Measurements from ENCODE around the gene MAEA. TPM values are rescaled to one million over a fixed set of nuclear protein-coding genes. Genes with fewer than 3 reads are reported as not detected.

Gene MAEA
- total RNA-seq, 1 donor = 54.8 TPM

- no peak overlapping the region for H3K4me3 ChIP-seq (ENCODE audit: low read depth, low read length)
- TF ChIP-seq CTCF (IDR thresholded peaks at IDR 0.05; ENCODE audit: insufficient read depth, low read length) = no peak
- no peak for DNase-seq (ENCODE audit: low read depth)
Measured at GRCh38 chr4:1357356-1358248, 67.9 kb downstream of the MAEA start.

GRCh38 chr4:1358421-1359143 is 68.9 kb downstream of the MAEA start:
- no peak for TF ChIP-seq CTCF (IDR thresholded peaks at IDR 0.05; ENCODE audit: insufficient read depth, low read length)
- H3K4me3 ChIP-seq (ENCODE audit: low read depth, low read length) = no peak overlapping the region
- DNase-seq (ENCODE audit: low read depth) = no peak

GRCh38 chr4:1359144-1359501 is 69.4 kb downstream of the MAEA start:
- no peak overlapping the region for H3K4me3 ChIP-seq (ENCODE audit: low read depth, low read length)
- DNase-seq (ENCODE audit: low read depth) = no peak
- no peak for TF ChIP-seq CTCF (IDR thresholded peaks at IDR 0.05; ENCODE audit: insufficient read depth, low read length)

GRCh38 chr4:1359976-1360375 is 70.3 kb downstream of the MAEA start:
- TF ChIP-seq CTCF (IDR thresholded peaks at IDR 0.05; ENCODE audit: insufficient read depth, low read length) = no peak
- no peak for DNase-seq (ENCODE audit: low read depth)
- H3K4me3 ChIP-seq (ENCODE audit: low read depth, low read length) = no peak overlapping the region

GRCh38 chr4:1360423-1361283 is 71.0 kb downstream of the MAEA start:
- DNase-seq (ENCODE audit: low read depth) = no peak
- H3K4me3 ChIP-seq (ENCODE audit: low read depth, low read length) = no peak overlapping the region
- no peak for TF ChIP-seq CTCF (IDR thresholded peaks at IDR 0.05; ENCODE audit: insufficient read depth, low read length)

- H3K4me3 ChIP-seq (ENCODE audit: low read depth, low read length) = no peak overlapping the region
- DNase-seq (ENCODE audit: low read depth) = no peak
- no peak for TF ChIP-seq CTCF (IDR thresholded peaks at IDR 0.05; ENCODE audit: insufficient read depth, low read length)
Measured at GRCh38 chr4:1361431-1361830, 71.7 kb downstream of the MAEA start.

Measured in fibroblast of the aortic adventitia (primary cell).